K562 (cell line): ENCODE measurements around the gene TENT5A. TPM values are rescaled to one million over a fixed set of nuclear protein-coding genes. Genes with fewer than 3 reads are reported as not detected.

Source experiments
- BACH1 ChIP-seq: fragments of 200-800 bp; sonication (Bioruptor generic); IDR thresholded peaks from 2 replicates; pipeline ENCODE4 v1.6.1; 2016; ENCODE audit warnings: missing genetic modification characterization, missing compliant biosample characterization
- E2F3 ChIP-seq: fragments of 250-450 bp; sonication (Bioruptor Pico); IDR thresholded peaks from 2 replicates; pipeline ENCODE4 v1.4.0; 2020; ENCODE audit warnings: mild to moderate bottlenecking
- GATA2 ChIP-seq: sonication (generic); formaldehyde crosslinking; IDR thresholded peaks from 2 replicates; pipeline ENCODE4 v1.4.0; 2020; ENCODE audit warnings: mild to moderate bottlenecking, missing genetic modification reagents
- MAZ ChIP-seq, 2 experiments: fragments of 450-650 bp in 1 of 2; sonication (generic) in 1 of 2; formaldehyde crosslinking; IDR thresholded peaks in 1 of 2; conservative IDR thresholded peaks in 1 of 2; 2 replicates each; pipeline versions ENCODE4 v1.4.0 to v1.5.0; 2020; ENCODE audit warnings: mild to moderate bottlenecking in 1 of 2, missing genetic modification reagents in 1 of 2
- NBN ChIP-seq: fragments of 450-650 bp; IDR thresholded peaks from 2 replicates; pipeline ENCODE4 v1.6.1; 2016; ENCODE audit warnings: low read depth, mild to moderate bottlenecking
- NR2F6 ChIP-seq: fragments of 450-650 bp; formaldehyde crosslinking; IDR thresholded peaks from 2 replicates; pipeline ENCODE4 v1.4.0; 2020; ENCODE audit warnings: mild to moderate bottlenecking
- NUFIP1 ChIP-seq: fragments of 450-650 bp; IDR thresholded peaks from 2 replicates; pipeline ENCODE4 v1.6.1; 2018; ENCODE audit not compliant: partially characterized antibody
- RAD21 ChIP-seq, 2 experiments: fragments of 250-450 bp in 1 of 2; fragments of 450-650 bp in 1 of 2; sonication (Bioruptor Pico) in 1 of 2; formaldehyde crosslinking in 1 of 2; IDR thresholded peaks in 1 of 2; conservative IDR thresholded peaks in 1 of 2; 2 replicates each; pipeline versions ENCODE4 v1.4.0 to v1.8.0; 2020 to 2022; ENCODE audit warnings: mild to moderate bottlenecking in 2 of 2, moderate library complexity in 1 of 2
- RBFOX2 ChIP-seq: fragments of 200-400 bp; formaldehyde crosslinking; IDR thresholded peaks from 2 replicates; pipeline ENCODE4 v1.6.1; 2017; ENCODE audit warnings: low read depth, mild to moderate bottlenecking, low read length, moderate library complexity
- RNF2 ChIP-seq: sonication (generic); IDR thresholded peaks from 2 replicates; pipeline ENCODE4 v1.6.1; 2016
- SIN3A ChIP-seq, 2 experiments: fragments of 150-350 bp in 1 of 2; IDR thresholded peaks; 2 replicates each; pipeline ENCODE4 v1.6.1; 2011 to 2016; ENCODE audit warnings: borderline replicate concordance in 2 of 2, low read depth in 2 of 2, low read length in 2 of 2, mild to moderate bottlenecking in 2 of 2, moderate library complexity in 2 of 2; ENCODE audit not compliant: control insufficient read depth in 1 of 2
- SMARCA4 ChIP-seq: fragments of 450-650 bp; IDR thresholded peaks from 2 replicates; pipeline ENCODE4 v1.6.1; 2016
- SNIP1 ChIP-seq: fragments of 450-650 bp; IDR thresholded peaks from 2 replicates; pipeline ENCODE4 v1.7.1; 2017; ENCODE audit warnings: low read depth, mild to moderate bottlenecking
- TAF15 ChIP-seq: fragments of 200-400 bp; formaldehyde crosslinking; IDR thresholded peaks from 2 replicates; pipeline ENCODE4 v1.6.1; 2017; ENCODE audit warnings: mild to moderate bottlenecking, low read depth, low read length, moderate library complexity
- TRIM24 ChIP-seq, 2 experiments: fragments of 450-650 bp; IDR thresholded peaks; 2 replicates each; pipeline ENCODE4 v1.6.1; 2016
- ZNF263 ChIP-seq: sonication (generic); formaldehyde crosslinking; IDR thresholded peaks from 2 replicates; pipeline ENCODE4 v1.8.0; 2022; ENCODE audit warnings: mild to moderate bottlenecking, missing genetic modification reagents, borderline replicate concordance
- ZNF644 ChIP-seq: fragments of 200-800 bp; sonication (Bioruptor generic); IDR thresholded peaks from 2 replicates; pipeline ENCODE4 v1.6.1; 2016; ENCODE audit warnings: low read depth, missing genetic modification characterization, missing compliant biosample characterization
- ZSCAN29 ChIP-seq: fragments of 450-650 bp; IDR thresholded peaks from 2 replicates; pipeline ENCODE4 v1.6.1; 2017
- ZSCAN32 ChIP-seq: fragments of 450-650 bp; formaldehyde crosslinking; IDR thresholded peaks from 2 replicates; pipeline ENCODE4 v1.4.0; 2020; ENCODE audit warnings: mild to moderate bottlenecking, moderate library complexity
- polyA plus RNA-seq, 8 experiments: library from polyadenylated mRNA; depleted of rRNA in 4 of 8; stranded (reverse) in 5 of 8; unstranded in 3 of 8; fragments of >200 nt; fragmentation: Nextera tagmentation in 2 of 8; fragmentation: Illumina TruSeq in 1 of 8; extraction: Ambion mirVana in 2 of 8; extraction: Trizol in 1 of 8; gene quantifications; 2 replicates each; pipeline versions ENCODE4 v1.2.1 to v1.2.3, GENCODE V29; 2011 to 2014; ENCODE audit warnings: inconsistent platforms in 1 of 8, missing spikeins in 1 of 8
- total RNA-seq, 7 experiments: library from RNA; depleted of rRNA in 6 of 7; stranded (reverse); fragments of >200 nt in 6 of 7; fragmentation: Illumina TruSeq in 2 of 7; extraction: Trizol in 2 of 7; gene quantifications; 2 replicates each; pipeline versions ENCODE4 v1.2.1 to v1.2.3, GENCODE V29; 2011 to 2021; ENCODE audit warnings: low replicate concordance in 1 of 7
- TF ChIP-seq, protein P1 (sequence below): sonication (generic); formaldehyde crosslinking; IDR thresholded peaks from 2 replicates; pipeline ENCODE4 v1.8.0; 2022; ENCODE audit warnings: mild to moderate bottlenecking, missing genetic modification reagents, borderline replicate concordance
- TF ChIP-seq, protein P2 (sequence below): sonication (generic); formaldehyde crosslinking; IDR thresholded peaks from 2 replicates; pipeline ENCODE4 v1.8.0; 2022; ENCODE audit warnings: mild to moderate bottlenecking, low read depth, missing genetic modification reagents
- TF ChIP-seq, protein P3 (sequence below): fragments of 250-450 bp; sonication (Bioruptor Pico); IDR thresholded peaks from 2 replicates; pipeline ENCODE4 v1.8.0; 2022; ENCODE audit warnings: inconsistent platforms
- TF ChIP-seq, protein P4 (sequence below): fragments of 250-450 bp; sonication (Bioruptor Pico); IDR thresholded peaks from 2 replicates; pipeline ENCODE4 v1.4.0; 2020

The TENT5A gene
- total and polyA plus RNA-seq, 9 of the 15 experiments (the other 6 are each of a cell fraction or from before 2014, with no cell fraction given), result 0.77 to 2.3 (median 1.3) TPM

DNA sequence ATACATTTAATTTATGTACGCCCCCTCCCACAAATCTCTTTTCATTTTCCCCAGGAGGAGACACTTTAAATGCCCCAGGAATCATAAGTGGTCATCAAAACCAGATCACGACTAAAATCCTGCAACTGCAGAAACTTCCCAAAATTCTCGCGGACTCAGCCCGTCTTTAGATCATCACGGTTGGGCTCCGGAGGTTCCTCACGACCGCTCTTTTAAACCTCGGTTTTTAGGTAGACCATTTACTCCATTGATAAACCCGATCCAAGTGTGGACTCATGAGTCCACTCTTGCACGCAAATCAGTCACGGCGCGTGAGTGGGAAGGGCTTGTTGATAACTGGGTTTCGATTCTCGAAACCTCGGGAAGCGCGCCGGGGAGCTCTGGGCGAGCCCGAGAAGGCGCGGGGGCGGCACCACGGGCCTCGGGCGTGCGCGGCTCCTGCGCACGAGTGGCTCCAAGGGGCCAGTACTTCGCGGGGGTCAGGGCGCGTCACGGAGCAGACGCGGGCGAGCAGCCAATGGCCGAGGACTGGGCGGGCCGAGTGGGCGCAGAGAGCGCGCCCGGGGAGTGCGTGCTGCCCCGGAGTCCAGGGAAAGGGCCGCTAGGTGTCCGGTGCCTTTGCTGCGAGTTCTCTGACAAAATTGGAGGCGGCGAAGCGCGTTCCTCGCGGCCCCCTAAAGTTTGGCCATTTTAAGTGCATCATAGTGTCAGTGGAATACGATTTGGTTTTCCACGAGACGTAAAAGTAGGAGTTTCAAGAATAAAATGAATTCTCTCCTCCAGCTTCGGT is 635 bp upstream of the TENT5A start (continued):
- TF ChIP-seq SIN3A (IDR thresholded peaks at IDR 0.05; ENCODE audit: borderline replicate concordance in 2 of 2, control insufficient read depth in 1 of 2, low read depth in 2 of 2, low read length in 2 of 2) (no peak), GATA2 (CRISPR knock-in tag) (no peak), SMARCA4 (no peak), TRIM24 (IDR thresholded peaks at IDR 0.05) (no peak), RAD21 (CRISPR knock-in tag; conservative IDR thresholded peaks at IDR 0.05 in 1 of 2, IDR thresholded peaks at IDR 0.05 in 1 of 2) (no peak), NR2F6 (CRISPR knock-in tag) (no peak), ZSCAN32 (CRISPR knock-in tag) (no peak), MAZ (CRISPR knock-in tag; conservative IDR thresholded peaks at IDR 0.05 in 1 of 2, IDR thresholded peaks at IDR 0.05 in 1 of 2) (peak in 1 of 2 experiments; percentile 70; a peak in 2 of 4 replicates), SNIP1 (no peak), ZNF644 (0 out of 2 replicates have a peak, but pooled peaks have one; percentile 23), ZSCAN29 (no peak), TAF15 (no peak), ZNF263 (CRISPR knock-in tag) (no peak), RBFOX2 (peak; percentile 30; the same call in 1 of the 2 replicates), RNF2 (0 out of 2 replicates have a peak, but pooled peaks have one; percentile 22), E2F3 (CRISPR knock-in tag) (no peak), NBN (no peak), BACH1 (no peak), NUFIP1 (no peak)
- TF ChIP-seq, protein P1, sequence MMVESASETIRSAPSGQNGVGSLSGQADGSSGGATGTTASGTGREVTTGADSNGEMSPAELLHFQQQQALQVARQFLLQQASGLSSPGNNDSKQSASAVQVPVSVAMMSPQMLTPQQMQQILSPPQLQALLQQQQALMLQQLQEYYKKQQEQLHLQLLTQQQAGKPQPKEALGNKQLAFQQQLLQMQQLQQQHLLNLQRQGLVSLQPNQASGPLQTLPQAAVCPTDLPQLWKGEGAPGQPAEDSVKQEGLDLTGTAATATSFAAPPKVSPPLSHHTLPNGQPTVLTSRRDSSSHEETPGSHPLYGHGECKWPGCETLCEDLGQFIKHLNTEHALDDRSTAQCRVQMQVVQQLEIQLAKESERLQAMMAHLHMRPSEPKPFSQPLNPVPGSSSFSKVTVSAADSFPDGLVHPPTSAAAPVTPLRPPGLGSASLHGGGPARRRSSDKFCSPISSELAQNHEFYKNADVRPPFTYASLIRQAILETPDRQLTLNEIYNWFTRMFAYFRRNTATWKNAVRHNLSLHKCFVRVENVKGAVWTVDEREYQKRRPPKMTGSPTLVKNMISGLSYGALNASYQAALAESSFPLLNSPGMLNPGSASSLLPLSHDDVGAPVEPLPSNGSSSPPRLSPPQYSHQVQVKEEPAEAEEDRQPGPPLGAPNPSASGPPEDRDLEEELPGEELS (CRISPR knock-in tag), result no peak
- TF ChIP-seq, protein P2, sequence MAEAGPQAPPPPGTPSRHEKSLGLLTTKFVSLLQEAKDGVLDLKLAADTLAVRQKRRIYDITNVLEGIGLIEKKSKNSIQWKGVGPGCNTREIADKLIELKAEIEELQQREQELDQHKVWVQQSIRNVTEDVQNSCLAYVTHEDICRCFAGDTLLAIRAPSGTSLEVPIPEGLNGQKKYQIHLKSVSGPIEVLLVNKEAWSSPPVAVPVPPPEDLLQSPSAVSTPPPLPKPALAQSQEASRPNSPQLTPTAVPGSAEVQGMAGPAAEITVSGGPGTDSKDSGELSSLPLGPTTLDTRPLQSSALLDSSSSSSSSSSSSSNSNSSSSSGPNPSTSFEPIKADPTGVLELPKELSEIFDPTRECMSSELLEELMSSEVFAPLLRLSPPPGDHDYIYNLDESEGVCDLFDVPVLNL (CRISPR knock-in tag), result no peak
- TF ChIP-seq, protein P3, sequence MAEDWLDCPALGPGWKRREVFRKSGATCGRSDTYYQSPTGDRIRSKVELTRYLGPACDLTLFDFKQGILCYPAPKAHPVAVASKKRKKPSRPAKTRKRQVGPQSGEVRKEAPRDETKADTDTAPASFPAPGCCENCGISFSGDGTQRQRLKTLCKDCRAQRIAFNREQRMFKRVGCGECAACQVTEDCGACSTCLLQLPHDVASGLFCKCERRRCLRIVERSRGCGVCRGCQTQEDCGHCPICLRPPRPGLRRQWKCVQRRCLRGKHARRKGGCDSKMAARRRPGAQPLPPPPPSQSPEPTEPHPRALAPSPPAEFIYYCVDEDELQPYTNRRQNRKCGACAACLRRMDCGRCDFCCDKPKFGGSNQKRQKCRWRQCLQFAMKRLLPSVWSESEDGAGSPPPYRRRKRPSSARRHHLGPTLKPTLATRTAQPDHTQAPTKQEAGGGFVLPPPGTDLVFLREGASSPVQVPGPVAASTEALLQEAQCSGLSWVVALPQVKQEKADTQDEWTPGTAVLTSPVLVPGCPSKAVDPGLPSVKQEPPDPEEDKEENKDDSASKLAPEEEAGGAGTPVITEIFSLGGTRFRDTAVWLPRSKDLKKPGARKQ (CRISPR knock-in tag), result no peak
- TF ChIP-seq, protein P4, sequence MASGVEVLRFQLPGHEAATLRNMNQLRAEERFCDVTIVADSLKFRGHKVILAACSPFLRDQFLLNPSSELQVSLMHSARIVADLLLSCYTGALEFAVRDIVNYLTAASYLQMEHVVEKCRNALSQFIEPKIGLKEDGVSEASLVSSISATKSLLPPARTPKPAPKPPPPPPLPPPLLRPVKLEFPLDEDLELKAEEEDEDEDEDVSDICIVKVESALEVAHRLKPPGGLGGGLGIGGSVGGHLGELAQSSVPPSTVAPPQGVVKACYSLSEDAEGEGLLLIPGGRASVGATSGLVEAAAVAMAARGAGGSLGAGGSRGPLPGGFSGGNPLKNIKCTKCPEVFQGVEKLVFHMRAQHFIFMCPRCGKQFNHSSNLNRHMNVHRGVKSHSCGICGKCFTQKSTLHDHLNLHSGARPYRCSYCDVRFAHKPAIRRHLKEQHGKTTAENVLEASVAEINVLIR (CRISPR knock-in tag), result peak; percentile 39; the same call in 1 of the 2 replicates
